Measurements from ENCODE around the gene GTSE1. TPM values are rescaled to one million over a fixed set of nuclear protein-coding genes. Genes with fewer than 3 reads are reported as not detected.

GTSE1 gene
- total RNA-seq, 2 donors from 2014 or later = 0.26 TPM; not detected in 1

- Histone ChIP-seq H3K4me3 (no peak overlapping the region), H3K27ac (peak overlapping the region in 2 of 4 donors; percentile 2 to 32), H3K4me1 (peaks cover 31% of the 10 kb centered on the region), H3K9me3 (no peaks in the 10 kb centered on the region), H3K36me3 (replicated peaks in 1 of 2; ENCODE audit: insufficient read depth in 1 of 2, low read depth in 2 of 2) (peaks cover 7 to 9% of the 10 kb centered on the region in 2 donors), H3K27me3 (no peaks in the 10 kb centered on the region)
- intact Hi-C loops (cut with DNase I) = no loop called here
- WGBS, 2 donors = 50 to 56% methylated on average over 9 to 11 of the region's 11 CpGs
- TF ChIP-seq POLR2A (IDR thresholded peaks at IDR 0.05) (no peak), CTCF (IDR thresholded peaks at IDR 0.05) (no peak)
- DNase-seq = peak in 2 of 4 donors; percentile 43 to 45
- ATAC-seq = no peak
Measured at GRCh38 chr22:46269564-46269963, 27.1 kb upstream of the GTSE1 start.

GRCh38 chr22:46272196-46272595 is 24.5 kb upstream of the GTSE1 start:
- TF ChIP-seq POLR2A (IDR thresholded peaks at IDR 0.05) (no peak), CTCF (IDR thresholded peaks at IDR 0.05) (no peak)
- Histone ChIP-seq H3K27me3 (no peaks in the 10 kb centered on the region), H3K4me1 (peaks cover 23% of the 10 kb centered on the region), H3K9me3 (no peaks in the 10 kb centered on the region), H3K27ac (no peak overlapping the region), H3K36me3 (replicated peaks in 1 of 2; ENCODE audit: insufficient read depth in 1 of 2, low read depth in 2 of 2) (peaks cover 13 to 15% of the 10 kb centered on the region in 2 donors), H3K4me3 (no peak overlapping the region)
- intact Hi-C loops (cut with DNase I) = no loop called here
- ATAC-seq (no peak), DNase-seq (no peak)
- WGBS, 2 donors = 94 to 100% methylated on average over 8 of the region's 8 CpGs

GRCh38 chr22:46272762-46273431 is 23.8 kb upstream of the GTSE1 start:
- H3K27me3 ChIP-seq = no peaks in the 10 kb centered on the region
- H3K9me3 ChIP-seq = no peaks in the 10 kb centered on the region
- no peak overlapping the region for H3K27ac ChIP-seq
- no peak for TF ChIP-seq CTCF (IDR thresholded peaks at IDR 0.05)
- TF ChIP-seq POLR2A (IDR thresholded peaks at IDR 0.05) = no peak
- ATAC-seq (no peak), DNase-seq (no peak)
- no peak overlapping the region for H3K4me3 ChIP-seq
- H3K36me3 ChIP-seq (replicated peaks in 1 of 2; ENCODE audit: insufficient read depth in 1 of 2, low read depth in 2 of 2) = peaks cover 16 to 17% of the 10 kb centered on the region in 2 donors
- peaks cover 19% of the 10 kb centered on the region for H3K4me1 ChIP-seq
- 95 to 100% methylated on average over 6 to 12 of the region's 12 CpGs for WGBS, 2 donors
- intact Hi-C loops (cut with DNase I) = no loop called here

- ATAC-seq (no peak), DNase-seq (no peak)
- Histone ChIP-seq H3K4me3 (no peak overlapping the region), H3K36me3 (replicated peaks in 1 of 2; ENCODE audit: insufficient read depth in 1 of 2, low read depth in 2 of 2) (peaks cover 17 to 21% of the 10 kb centered on the region in 2 donors), H3K9me3 (no peaks in the 10 kb centered on the region), H3K27me3 (no peaks in the 10 kb centered on the region), H3K4me1 (peaks cover 16% of the 10 kb centered on the region), H3K27ac (no peak overlapping the region)
- 90 to 98% methylated on average over 6 to 10 of the region's 12 CpGs for WGBS, 2 donors
- TF ChIP-seq POLR2A (IDR thresholded peaks at IDR 0.05) = no peak
- TF ChIP-seq CTCF (IDR thresholded peaks at IDR 0.05) = no peak
- intact Hi-C loops (cut with DNase I) = no loop called here
Measured at GRCh38 chr22:46273432-46274148, 23.1 kb upstream of the GTSE1 start.
